Body of pancreas (tissue), 4 donors: ENCODE measurements around the gene S1PR1.

Experiments
- CTCF ChIP-seq, 7 experiments: fragments of 450-650 bp in 4 of 7; fragments of 200-600 bp in 3 of 7; sonication (generic) in 3 of 7; IDR thresholded peaks; one replicate each; pipeline ENCODE4 v1.5.1; 2016 to 2019; ENCODE audit warnings: antibody characterized with exemption in 7 of 7
- POLR2A ChIP-seq, 3 donors: fragments of 450-650 bp; IDR thresholded peaks; one replicate each; pipeline ENCODE4 v1.6.1; 2016; ENCODE audit warnings: antibody characterized with exemption in 3 of 3, mild to moderate bottlenecking in 2 of 3

- no peak for TF ChIP-seq CTCF (IDR thresholded peaks at IDR 0.05)
- TF ChIP-seq POLR2A (IDR thresholded peaks at IDR 0.05): no peak
Observed at GRCh38 chr1:101205457-101205856, 31.4 kb upstream of the S1PR1 start.
